Pancreas (tissue), 10 donors: Measurements from ENCODE around the gene KDM4C. TPM values are rescaled to one million over a fixed set of nuclear protein-coding genes. Genes with fewer than 3 reads are reported as not detected.

ENCODE experiments used
- ATAC-seq, 4 donors: fragments of 200-7000 bp; cut with Tn5 transposase; one replicate each; pipeline versions ENCODE4 v1.8.0 to v1.9.1; 2020; ENCODE audit warnings: mild to moderate bottlenecking in 4 of 4, moderate library complexity in 4 of 4
- DNase-seq, 6 donors: peaks; one replicate each; pipeline ENCODE4 v3.0.0-alpha.2; 2020
- FAIRE-seq: peaks from 2 replicates; lab custom pipeline; 2012; peaks lifted over from hg19 to GRCh38; lab: Jason Lieb, UNC
- H3K27ac ChIP-seq, 4 donors: fragments of 200-600 bp; sonication (generic); 1 replicate in 3 of 4; 2 replicates in 1 of 4; pipeline versions ENCODE4 v1.5.0 to v1.8.0; 2020
- H3K27me3 ChIP-seq, 4 donors: fragments of 200-600 bp; one replicate each; pipeline ENCODE4 v1.8.0; 2021
- H3K36me3 ChIP-seq, 3 donors: fragments of 200-600 bp; sonication (generic) in 1 of 3; one replicate each; pipeline versions ENCODE4 v1.5.0 to v1.8.0; 2020 to 2021
- H3K4me1 ChIP-seq, 3 donors: fragments of 200-600 bp; one replicate each; pipeline ENCODE4 v1.8.0; 2021
- H3K4me3 ChIP-seq, 4 donors: fragments of 200-600 bp; sonication (generic) in 2 of 4; one replicate each; pipeline versions ENCODE4 v1.5.0 to v1.8.0; 2020 to 2021
- H3K9me3 ChIP-seq, 4 donors: fragments of 200-600 bp; one replicate each; pipeline ENCODE4 v1.8.0; 2021
- CTCF ChIP-seq, 4 donors: fragments of 200-600 bp; sonication (generic) in 3 of 4; IDR thresholded peaks; one replicate each; pipeline versions ENCODE4 v1.5.0 to v1.8.0; 2021; ENCODE audit warnings: antibody characterized with exemption in 4 of 4
- WGBS, 2 donors: extraction: QIAGEN DNeasy Blood & Tissue Kit; methylation state at CpG; one replicate each; pipeline ENCODE4 v1.1.7; 2013; 5-methylcytosine and 5-hydroxymethylcytosine counted together
- intact Hi-C, 3 donors: fragments of 100-400 bp; cut with DNase I; formaldehyde crosslinking; loops; one replicate each; pipeline versions ENCODE4 v1.11.1 to v1.14.2; 2022
- polyA plus RNA-seq, 2 donors: library from polyadenylated mRNA; stranded (reverse); fragments of 200-250 nt; gene quantifications; one replicate each; pipeline ENCODE4 v1.2.3, GENCODE V29; 2013
- total RNA-seq, 6 donors: library from RNA; stranded (reverse); fragmentation: NEBNext Ultra II Directional in 4 of 6; extraction: Animal tissue kit (Norgen Biotek cat#: 25700) in 4 of 6; gene quantifications; one replicate each; pipeline versions ENCODE4 v1.2.1 to v1.2.4, GENCODE V29; 2021 to 2023
- donor health status: healthy with polysubstance abuse.
- donor health status: DM: no; HTN: no; CAD: no; lungs with moderate emphysema.
- donor health status: DM: no; HTN: no; CAD: no.
- donor health status: control.
- donor health status: control.
- donor health status: Bipolar disorder and iron deficiency.
- donor health status: DM: yes; HTN: yes; CAD: no.
- donor health status: DM: no; HTN: no; CAD: no.
- donor health status: DM: no; HTN: no; CAD: no.
- donor health status: DM: yes; HTN: yes; CAD: no.

KDM4C gene
- total and polyA plus RNA-seq, 8 donors, result 10.5 to 30.8 (median 19.7) TPM

- intact Hi-C loops, result no loop called here
- no peaks in the 10 kb centered on the region for H3K9me3 ChIP-seq
- WGBS, 2 donors, result 97 to 100% methylated on average over 13 of the region's 13 CpGs
- ATAC-seq (no peak), DNase-seq (peak in 1 of 6 donors; percentile 55), FAIRE-seq (no peak)
- H3K27ac ChIP-seq, result no peak overlapping the region
- no peak for TF ChIP-seq CTCF (IDR thresholded peaks at IDR 0.05)
- peaks cover 0 to 3% (median 0%) of the 10 kb centered on the region in 3 donors for H3K4me1 ChIP-seq
- no peak overlapping the region for H3K4me3 ChIP-seq
- H3K27me3 ChIP-seq, result no peaks in the 10 kb centered on the region
- H3K36me3 ChIP-seq, result no peaks in the 10 kb centered on the region
Measured at GRCh38 chr9:7149258-7149657, 391.5 kb downstream of the KDM4C start.

- FAIRE-seq, result no peak
- Histone ChIP-seq H3K9me3 (no peaks in the 10 kb centered on the region), H3K27me3 (no peaks in the 10 kb centered on the region), H3K4me1 (peaks cover 0 to 4% (median 0%) of the 10 kb centered on the region in 3 donors), H3K4me3 (no peak overlapping the region), H3K36me3 (no peaks in the 10 kb centered on the region), H3K27ac (no peak overlapping the region)
- TF ChIP-seq CTCF (IDR thresholded peaks at IDR 0.05), result no peak
- WGBS, 2 donors, result 88 to 90% methylated on average over 8 of the region's 8 CpGs
- no peak for ATAC-seq
- no peak for DNase-seq
- intact Hi-C loops, result no loop called here
Measured at GRCh38 chr9:7150153-7150890, 392.5 kb downstream of the KDM4C start.

GRCh38 chr9:7153134-7153533, 395.4 kb downstream of the KDM4C start:
- Histone ChIP-seq H3K4me3 (no peak overlapping the region), H3K27me3 (no peaks in the 10 kb centered on the region), H3K36me3 (no peaks in the 10 kb centered on the region), H3K4me1 (peaks cover 0 to 4% (median 0%) of the 10 kb centered on the region in 3 donors), H3K9me3 (no peaks in the 10 kb centered on the region), H3K27ac (no peak overlapping the region)
- DNase-seq (no peak), ATAC-seq (no peak), FAIRE-seq (no peak)
- TF ChIP-seq CTCF (IDR thresholded peaks at IDR 0.05), result no peak
- intact Hi-C loops, result no loop called here
- 96 to 98% methylated on average over 4 of the region's 4 CpGs for WGBS, 2 donors

GRCh38 chr9:7153566-7153965, 395.8 kb downstream of the KDM4C start:
- Histone ChIP-seq H3K36me3 (no peaks in the 10 kb centered on the region), H3K27me3 (no peaks in the 10 kb centered on the region), H3K9me3 (no peaks in the 10 kb centered on the region), H3K4me3 (no peak overlapping the region), H3K4me1 (peaks cover 0 to 4% (median 0%) of the 10 kb centered on the region in 3 donors), H3K27ac (peak overlapping the region in 3 of 4 donors; percentile 27 to 55 (median 28))
- peak in 2 of 6 donors; percentile 10 to 24 for DNase-seq
- ATAC-seq, result peak; percentile 71 to 88 (median 85)
- no peak for FAIRE-seq
- TF ChIP-seq CTCF (IDR thresholded peaks at IDR 0.05), result no peak
- intact Hi-C loops, result no loop called here
- WGBS, 2 donors, result 17 to 23% methylated on average over 1 of the region's 1 CpG
